Tibial nerve (tissue), 4 donors: ENCODE measurements around the gene APLP2. TPM values are rescaled to one million over a fixed set of nuclear protein-coding genes. Genes with fewer than 3 reads are reported as not detected.
A peak's percentile ranks its signal among the peaks of the same experiment; 100 is the strongest.

Experiments used
- DNase-seq, 2 donors: peaks; one replicate each; pipeline ENCODE4 v3.0.0-alpha.2; 2019; ENCODE audit warnings: low spot score in 2 of 2
- H3K27ac ChIP-seq, 4 donors: fragments of 200-600 bp; sonication (generic) in 3 of 4; one replicate each; pipeline ENCODE4 v1.5.1; 2017 to 2019; ENCODE audit warnings: mild to moderate bottlenecking in 1 of 4
- H3K27me3 ChIP-seq, 2 donors: fragments of 200-600 bp; sonication (generic) in 1 of 2; one replicate each; pipeline versions ENCODE4 v1.5.1 to v1.6.0; 2017 to 2019
- H3K36me3 ChIP-seq, 3 donors: fragments of 200-600 bp; sonication (generic); one replicate each; pipeline ENCODE4 v1.5.1; 2018 to 2019
- H3K4me1 ChIP-seq, 4 donors: fragments of 200-600 bp; sonication (generic) in 3 of 4; one replicate each; pipeline ENCODE4 v1.5.1; 2017 to 2019
- H3K4me3 ChIP-seq, 4 donors: fragments of 200-600 bp; sonication (generic) in 3 of 4; one replicate each; pipeline ENCODE4 v1.5.1; 2017 to 2019; ENCODE audit warnings: mild to moderate bottlenecking in 1 of 4, moderate library complexity in 1 of 4
- H3K9me3 ChIP-seq, 4 donors: fragments of 200-600 bp; sonication (generic) in 3 of 4; one replicate each; pipeline ENCODE4 v1.5.1; 2017 to 2019
- CTCF ChIP-seq, 5 experiments: fragments of 200-600 bp in 3 of 5; fragments of 450-650 bp in 2 of 5; sonication (generic) in 3 of 5; IDR thresholded peaks; one replicate each; pipeline ENCODE4 v1.5.1; 2016 to 2019; ENCODE audit warnings: antibody characterized with exemption in 5 of 5, mild to moderate bottlenecking in 3 of 5, moderate library complexity in 2 of 5
- EP300 ChIP-seq, 2 donors: sonication (generic); formaldehyde crosslinking; IDR thresholded peaks; one replicate each; pipeline ENCODE4 v1.6.1; 2017; ENCODE audit warnings: antibody characterized with exemption in 2 of 2, mild to moderate bottlenecking in 1 of 2
- POLR2A ChIP-seq, 2 donors: fragments of 450-650 bp; IDR thresholded peaks; one replicate each; pipeline ENCODE4 v1.6.1; 2017; ENCODE audit warnings: antibody characterized with exemption in 2 of 2, mild to moderate bottlenecking in 2 of 2, moderate library complexity in 2 of 2
- WGBS, 2 donors: methylation state at CpG; one replicate each; pipeline ENCODE4 v1.1.5; 2018; 5-methylcytosine and 5-hydroxymethylcytosine counted together
- total RNA-seq, 4 donors: library from RNA; depleted of rRNA; stranded (reverse); fragments of >200 nt; gene quantifications; one replicate each; pipeline ENCODE4 v1.1.0, GENCODE V29; 2016

The APLP2 gene
- total RNA-seq, 4 donors from 2014 or later = 200 to 229 (median 212) TPM

DNA sequence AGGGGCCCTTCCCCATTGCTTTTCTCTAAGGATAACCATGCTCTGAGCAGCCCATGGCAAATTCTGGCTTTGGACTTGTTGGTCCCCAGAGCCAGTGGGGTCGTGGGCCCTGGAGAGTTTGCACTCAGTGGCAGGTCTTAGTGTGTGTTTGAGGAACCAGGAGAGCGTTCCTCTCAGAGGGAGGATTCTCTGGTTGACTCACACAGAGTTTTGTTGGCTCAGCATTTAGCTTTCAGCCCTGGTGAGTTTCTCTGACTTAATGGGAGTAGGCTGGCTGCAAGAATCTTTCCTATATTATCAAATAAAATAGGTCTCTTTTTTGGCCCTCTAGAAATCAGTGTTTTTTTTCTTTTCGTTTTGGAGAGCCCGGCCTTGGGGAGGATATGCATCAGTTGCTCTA is 110.8 kb downstream of the APLP2 start:
- H3K36me3 ChIP-seq = no peaks in the 10 kb centered on the region
- peak overlapping the region in 2 of 4 donors; percentile 64 to 69 for H3K27ac ChIP-seq
- TF ChIP-seq EP300 (IDR thresholded peaks at IDR 0.05) (no peak), POLR2A (IDR thresholded peaks at IDR 0.05) (no peak), CTCF (IDR thresholded peaks at IDR 0.05) (no peak)
- WGBS, 2 donors = 55 to 57% methylated on average over 4 of the region's 4 CpGs
- H3K4me1 ChIP-seq = peaks cover 0 to 30% (median 11%) of the 10 kb centered on the region in 4 donors
- H3K27me3 ChIP-seq = no peaks in the 10 kb centered on the region
- H3K9me3 ChIP-seq = peaks cover 0 to 8% (median 0%) of the 10 kb centered on the region in 4 donors
- no peak overlapping the region for H3K4me3 ChIP-seq
- no peak for DNase-seq

DNA sequence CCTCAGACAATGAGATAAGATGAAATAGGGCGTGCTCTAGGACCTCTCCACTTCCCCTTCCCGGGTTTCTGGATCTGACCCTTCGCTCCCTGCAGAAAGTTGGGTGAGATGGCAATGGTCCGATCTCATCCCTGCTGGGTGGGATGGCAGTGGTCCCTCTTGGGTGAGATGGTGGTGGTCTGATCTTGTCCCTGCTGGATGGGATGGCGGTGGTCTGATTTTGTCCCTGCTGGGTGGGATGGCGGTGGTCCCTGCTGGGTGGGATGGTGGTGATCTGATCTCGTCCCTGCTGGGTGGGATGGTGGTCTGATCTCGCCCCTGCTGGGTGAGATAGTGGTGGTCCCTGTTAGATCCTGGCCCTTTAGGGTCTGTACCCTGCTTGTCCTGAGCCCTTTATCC is 111.2 kb downstream of the APLP2 start:
- Histone ChIP-seq H3K4me3 (no peak overlapping the region), H3K27ac (peak overlapping the region in 1 of 4 donors; percentile 69), H3K36me3 (no peaks in the 10 kb centered on the region), H3K9me3 (peaks cover 0 to 5% (median 0%) of the 10 kb centered on the region in 4 donors), H3K27me3 (no peaks in the 10 kb centered on the region), H3K4me1 (peaks cover 0 to 30% (median 11%) of the 10 kb centered on the region in 4 donors)
- TF ChIP-seq CTCF (IDR thresholded peaks at IDR 0.05) (no peak), POLR2A (IDR thresholded peaks at IDR 0.05) (no peak), EP300 (IDR thresholded peaks at IDR 0.05) (no peak)
- WGBS, 2 donors = 72 to 77% methylated on average over 6 to 8 of the region's 8 CpGs
- DNase-seq = no peak

DNA sequence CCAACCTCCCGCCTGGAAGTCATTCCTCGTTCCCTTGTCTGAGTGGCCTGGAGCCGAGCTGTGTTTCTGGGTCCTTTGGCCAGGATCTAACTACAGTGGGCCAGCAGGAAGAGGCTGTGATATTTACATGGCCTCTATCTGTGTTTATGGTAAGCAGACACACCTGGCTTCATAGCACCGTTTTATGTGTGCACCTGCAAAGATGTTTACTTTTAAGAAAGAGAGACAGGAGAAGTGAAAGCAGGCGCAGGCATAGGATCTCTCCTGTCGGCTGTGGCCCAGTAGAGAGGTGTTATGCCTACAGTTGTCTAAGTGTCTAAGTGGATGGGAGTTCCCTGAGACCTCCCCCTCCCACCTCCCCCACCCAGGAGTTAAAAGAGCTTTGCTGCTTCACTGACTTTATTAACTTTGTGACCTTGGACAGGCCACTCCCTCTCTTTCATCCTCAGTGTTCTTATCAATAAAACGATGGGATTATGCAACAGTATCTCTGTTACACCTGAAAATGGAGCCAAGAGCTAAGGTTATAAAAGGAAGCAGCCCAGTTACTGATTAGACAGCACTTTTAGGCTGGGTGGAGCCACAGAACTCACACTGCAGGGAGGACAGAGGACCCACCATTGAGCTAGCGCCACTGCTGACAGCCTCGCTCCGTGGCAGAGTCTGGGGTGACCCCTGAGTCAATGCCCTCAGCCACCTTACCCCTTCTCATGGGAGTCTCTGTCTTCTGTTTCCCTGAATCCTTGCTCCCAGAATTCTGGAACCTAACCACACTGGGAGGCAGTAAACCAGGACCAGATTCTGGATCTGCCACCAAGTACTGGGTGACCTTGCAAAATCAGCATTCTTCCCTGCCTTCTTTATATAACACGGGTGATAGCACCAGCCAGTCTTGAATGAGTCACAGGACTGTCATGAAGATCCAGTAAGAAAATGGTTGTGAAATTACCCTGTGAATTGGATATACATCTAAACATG is 111.9 kb downstream of the APLP2 start:
- Histone ChIP-seq H3K4me3 (no peak overlapping the region), H3K9me3 (peaks cover 0 to 4% (median 0%) of the 10 kb centered on the region in 4 donors), H3K27me3 (no peaks in the 10 kb centered on the region), H3K27ac (peak overlapping the region in 1 of 4 donors; percentile 69), H3K4me1 (peaks cover 0 to 30% (median 11%) of the 10 kb centered on the region in 4 donors), H3K36me3 (no peaks in the 10 kb centered on the region)
- DNase-seq = no peak
- TF ChIP-seq EP300 (IDR thresholded peaks at IDR 0.05) (no peak), CTCF (IDR thresholded peaks at IDR 0.05) (no peak), POLR2A (IDR thresholded peaks at IDR 0.05) (no peak)
- WGBS, 2 donors = 57 to 62% methylated on average over 10 to 11 of the region's 11 CpGs

DNA sequence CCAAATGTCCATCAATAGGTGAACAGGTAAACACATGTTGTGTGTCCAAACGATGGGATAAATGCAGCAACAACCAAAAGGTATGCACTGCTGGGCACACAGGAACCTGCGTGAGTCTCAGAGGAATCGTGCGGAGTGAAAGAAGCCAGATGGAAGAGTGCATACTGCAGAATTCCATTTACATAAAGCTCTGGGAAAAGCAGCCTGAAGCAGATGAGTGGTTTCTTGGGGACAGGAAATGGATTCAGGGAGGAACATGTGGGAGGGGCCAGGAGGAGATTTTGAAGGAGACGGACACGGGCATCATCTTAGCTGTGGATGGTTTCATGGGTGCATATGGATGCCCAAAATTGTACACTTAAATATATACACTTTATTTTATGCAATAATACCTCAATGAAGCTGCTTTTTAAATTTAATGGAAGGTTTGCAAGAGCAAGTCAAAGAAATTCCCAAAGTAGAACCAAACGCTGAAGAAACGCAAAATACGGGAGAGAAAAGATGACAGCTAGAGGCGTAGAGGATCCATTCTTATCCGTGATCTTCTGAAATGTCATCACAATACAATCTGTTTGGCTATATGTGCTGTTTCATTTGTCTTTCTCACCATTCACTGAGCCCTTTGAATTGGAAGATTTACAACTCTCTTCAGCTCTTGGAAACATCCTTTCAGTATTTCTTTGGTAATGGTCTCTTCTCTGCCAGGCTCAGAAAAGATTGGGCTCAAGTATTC is 114.3 kb downstream of the APLP2 start:
- no peak for DNase-seq
- 78 to 79% methylated on average over 11 of the region's 11 CpGs for WGBS, 2 donors

More for the DNA sequence above, 114.3 kb downstream of the APLP2 start:
- no peaks in the 10 kb centered on the region for H3K36me3 ChIP-seq
- H3K4me1 ChIP-seq = peaks cover 0 to 20% (median 6%) of the 10 kb centered on the region in 4 donors
- no peak overlapping the region for H3K4me3 ChIP-seq
- TF ChIP-seq CTCF (IDR thresholded peaks at IDR 0.05) (no peak), EP300 (IDR thresholded peaks at IDR 0.05) (no peak), POLR2A (IDR thresholded peaks at IDR 0.05) (no peak)
- H3K27me3 ChIP-seq = no peaks in the 10 kb centered on the region
- no peak overlapping the region for H3K27ac ChIP-seq
- H3K9me3 ChIP-seq = peaks cover 0 to 4% (median 0%) of the 10 kb centered on the region in 4 donors
